ENCODE measurements around the gene SUMF1. TPM values are rescaled to one million over a fixed set of nuclear protein-coding genes. Genes with fewer than 3 reads are reported as not detected.

The SUMF1 gene
- total RNA-seq, 1 experiment from 2014 or later: 79.1 TPM

DNA sequence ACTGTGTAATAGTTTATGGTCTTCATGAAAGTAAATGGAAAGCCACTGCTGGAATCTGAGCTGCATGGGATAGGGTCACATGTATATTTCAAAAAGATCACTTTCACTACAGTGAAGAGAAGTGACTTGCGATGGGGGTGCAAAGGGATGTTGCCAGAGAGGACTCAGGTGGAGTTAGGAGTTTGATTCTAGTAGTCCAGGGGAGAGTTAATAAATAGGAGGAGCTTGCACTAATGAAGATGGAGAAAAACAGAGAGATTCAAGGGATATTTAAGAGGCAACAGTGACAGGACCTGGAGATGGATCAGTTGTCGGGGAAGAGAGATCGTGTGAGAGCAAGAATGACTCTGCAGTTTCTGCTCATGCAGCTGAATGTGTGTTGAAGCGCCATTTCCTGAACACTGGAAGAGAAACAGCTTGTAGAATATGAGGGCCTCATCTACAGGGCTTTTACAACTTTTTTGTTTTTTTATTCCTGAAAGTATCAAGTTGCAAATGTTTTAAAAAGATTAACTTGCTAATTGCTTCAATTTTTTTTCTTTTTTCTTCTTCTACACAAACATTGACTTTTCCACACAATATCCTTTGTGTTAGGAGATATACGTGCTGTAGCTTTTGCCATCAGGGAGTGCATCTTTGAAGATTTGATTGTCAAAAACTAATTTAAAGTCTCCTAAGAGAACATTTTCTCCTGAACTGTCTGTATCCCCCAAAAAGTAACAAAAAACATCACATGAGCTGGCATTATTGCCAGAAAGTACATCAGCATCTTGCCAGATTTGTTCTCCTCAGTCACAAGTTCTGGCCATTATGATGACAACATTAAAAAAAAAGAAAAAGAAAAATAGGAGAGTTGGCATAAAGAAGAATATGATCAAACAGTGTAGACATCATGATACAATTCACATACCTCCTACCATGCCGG lies 126.4 kb downstream of the SUMF1 start:
- intact Hi-C loops (cut with micrococcal nuclease): no loop called here
- no peak overlapping the region for H2AFZ ChIP-seq (ENCODE audit: low read length)
- H3K4me3 ChIP-seq (ENCODE audit: low read length): no peak overlapping the region
- ChIA-PET CTCF (interaction anchor here (0.6 kb wide), 1 partner anchor 244 kb away, joined by 9 read pairs; no protein-coding TSS in a partner anchor), POLR2A (ENCODE audit: unreplicated experiment) (no interaction called here)
- no peak for ATAC-seq
- no peaks in the 10 kb centered on the region for H3K79me2 ChIP-seq (ENCODE audit: low read length)
- no peaks in the 10 kb centered on the region for H3K27me3 ChIP-seq (ENCODE audit: low read length)
- no TSS peak for BruUV-seq (replicated peaks)
- no peaks in the 10 kb centered on the region for H4K20me1 ChIP-seq (ENCODE audit: low read length)
- H3K9me2 ChIP-seq (replicated peaks; ENCODE audit: low read length): no peaks in the 10 kb centered on the region
- H3K9ac ChIP-seq (ENCODE audit: low read length): no peak overlapping the region
- DNase-seq: no peak
- no peaks in the 10 kb centered on the region for H3K36me3 ChIP-seq (ENCODE audit: low read depth, low read length)
- no peak for TF ChIP-seq EZH2phosphoT487 (IDR thresholded peaks at IDR 0.05; ENCODE audit: borderline replicate concordance, low read length)
- TF ChIP-seq, protein P1, sequence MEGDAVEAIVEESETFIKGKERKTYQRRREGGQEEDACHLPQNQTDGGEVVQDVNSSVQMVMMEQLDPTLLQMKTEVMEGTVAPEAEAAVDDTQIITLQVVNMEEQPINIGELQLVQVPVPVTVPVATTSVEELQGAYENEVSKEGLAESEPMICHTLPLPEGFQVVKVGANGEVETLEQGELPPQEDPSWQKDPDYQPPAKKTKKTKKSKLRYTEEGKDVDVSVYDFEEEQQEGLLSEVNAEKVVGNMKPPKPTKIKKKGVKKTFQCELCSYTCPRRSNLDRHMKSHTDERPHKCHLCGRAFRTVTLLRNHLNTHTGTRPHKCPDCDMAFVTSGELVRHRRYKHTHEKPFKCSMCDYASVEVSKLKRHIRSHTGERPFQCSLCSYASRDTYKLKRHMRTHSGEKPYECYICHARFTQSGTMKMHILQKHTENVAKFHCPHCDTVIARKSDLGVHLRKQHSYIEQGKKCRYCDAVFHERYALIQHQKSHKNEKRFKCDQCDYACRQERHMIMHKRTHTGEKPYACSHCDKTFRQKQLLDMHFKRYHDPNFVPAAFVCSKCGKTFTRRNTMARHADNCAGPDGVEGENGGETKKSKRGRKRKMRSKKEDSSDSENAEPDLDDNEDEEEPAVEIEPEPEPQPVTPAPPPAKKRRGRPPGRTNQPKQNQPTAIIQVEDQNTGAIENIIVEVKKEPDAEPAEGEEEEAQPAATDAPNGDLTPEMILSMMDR (conservative IDR thresholded peaks at IDR 0.05; ENCODE audit: low read depth, low read length): no peak
- no peaks in the 10 kb centered on the region for H3F3A ChIP-seq (ENCODE audit: low read length, unreplicated experiment)
- no peaks in the 10 kb centered on the region for H3K9me3 ChIP-seq (ENCODE audit: low read length)
- H3K4me2 ChIP-seq (ENCODE audit: low read length): no peak overlapping the region
- H3K4me1 ChIP-seq (ENCODE audit: insufficient read depth, low read length): no peaks in the 10 kb centered on the region
- H3K27ac ChIP-seq (ENCODE audit: low read length): no peak overlapping the region

DNA sequence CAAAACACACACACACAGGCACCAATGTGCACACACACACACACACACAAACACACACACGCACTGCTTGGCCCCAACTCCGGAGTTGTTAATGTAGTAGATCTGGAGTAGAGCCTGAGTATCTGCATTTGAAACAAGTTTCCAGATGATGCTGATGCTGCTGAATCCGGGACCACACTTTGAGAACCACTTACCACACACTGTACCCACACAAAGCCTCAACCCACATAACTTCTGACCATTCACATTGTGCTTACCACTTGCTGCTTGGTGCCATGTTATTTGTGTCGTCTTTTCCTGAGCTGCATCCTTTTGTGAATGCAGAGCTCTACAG lies 127.0 kb downstream of the SUMF1 start:
- H4K20me1 ChIP-seq (ENCODE audit: low read length): no peaks in the 10 kb centered on the region
- POLR2A ChIA-PET (ENCODE audit: unreplicated experiment): no interaction called here
- TF ChIP-seq EZH2phosphoT487 (IDR thresholded peaks at IDR 0.05; ENCODE audit: borderline replicate concordance, low read length): no peak
- no peak for TF ChIP-seq EZH2 (IDR thresholded peaks at IDR 0.05; ENCODE audit: low read length, unreplicated experiment)
- TF ChIP-seq, protein P1 (conservative IDR thresholded peaks at IDR 0.05; ENCODE audit: low read depth, low read length): no peak
- H3K36me3 ChIP-seq (ENCODE audit: low read depth, low read length): no peaks in the 10 kb centered on the region
- H3K9me3 ChIP-seq (ENCODE audit: low read length): no peaks in the 10 kb centered on the region
- ATAC-seq (no peak), DNase-seq (no peak)
- H3K27ac ChIP-seq (ENCODE audit: low read length): no peak overlapping the region
- H3K9me2 ChIP-seq (replicated peaks; ENCODE audit: low read length): no peaks in the 10 kb centered on the region
- no peak overlapping the region for H3K9ac ChIP-seq (ENCODE audit: low read length)
- no peak overlapping the region for H2AFZ ChIP-seq (ENCODE audit: low read length)
- H3K4me3 ChIP-seq (ENCODE audit: low read length): no peak overlapping the region
- H3K4me2 ChIP-seq (ENCODE audit: low read length): no peak overlapping the region
- intact Hi-C loops (cut with micrococcal nuclease): no loop called here
- H3K4me1 ChIP-seq (ENCODE audit: insufficient read depth, low read length): no peaks in the 10 kb centered on the region
- no TSS peak for BruUV-seq (replicated peaks)
- no peaks in the 10 kb centered on the region for H3K27me3 ChIP-seq (ENCODE audit: low read length)
- CTCF ChIA-PET: interaction anchor here (0.6 kb wide), 1 partner anchor 245 kb away, joined by 9 read pairs; no protein-coding TSS in a partner anchor
- H3F3A ChIP-seq (ENCODE audit: low read length, unreplicated experiment): no peaks in the 10 kb centered on the region
- H3K79me2 ChIP-seq (ENCODE audit: low read length): no peaks in the 10 kb centered on the region

- DNase-seq: no peak
- no peak overlapping the region for H3K4me3 ChIP-seq (ENCODE audit: low read length)
- ChIA-PET CTCF (no interaction called here), POLR2A (ENCODE audit: unreplicated experiment) (no interaction called here)
- no peak overlapping the region for H3K27ac ChIP-seq (ENCODE audit: low read length)
- no peaks in the 10 kb centered on the region for H4K20me1 ChIP-seq (ENCODE audit: low read length)
- no peak for ATAC-seq
- H2AFZ ChIP-seq (ENCODE audit: low read length): no peak overlapping the region
- no peaks in the 10 kb centered on the region for H3K36me3 ChIP-seq (ENCODE audit: low read depth, low read length)
- no peak for TF ChIP-seq EZH2 (IDR thresholded peaks at IDR 0.05; ENCODE audit: low read length, unreplicated experiment)
- no peak for TF ChIP-seq EZH2phosphoT487 (IDR thresholded peaks at IDR 0.05; ENCODE audit: borderline replicate concordance, low read length)
- TF ChIP-seq, protein P1 (conservative IDR thresholded peaks at IDR 0.05; ENCODE audit: low read depth, low read length): no peak
- BruUV-seq (replicated peaks): no TSS peak
- H3K79me2 ChIP-seq (ENCODE audit: low read length): no peaks in the 10 kb centered on the region
- H3K4me2 ChIP-seq (ENCODE audit: low read length): no peak overlapping the region
- H3K4me1 ChIP-seq (ENCODE audit: insufficient read depth, low read length): no peaks in the 10 kb centered on the region
- no peaks in the 10 kb centered on the region for H3K9me2 ChIP-seq (replicated peaks; ENCODE audit: low read length)
- intact Hi-C loops (cut with micrococcal nuclease): loop anchor here (5.0 kb wide), 1 partner anchor 229 kb away; no protein-coding TSS in a partner anchor
- H3K9ac ChIP-seq (ENCODE audit: low read length): no peak overlapping the region
- no peaks in the 10 kb centered on the region for H3F3A ChIP-seq (ENCODE audit: low read length, unreplicated experiment)
- no peaks in the 10 kb centered on the region for H3K9me3 ChIP-seq (ENCODE audit: low read length)
- no peaks in the 10 kb centered on the region for H3K27me3 ChIP-seq (ENCODE audit: low read length)
Observed at GRCh38 chr3:4338751-4339150, 128.3 kb downstream of the SUMF1 start.

Measured in PC-3 (cell line).